Vagina (tissue), 2 donors: Measurements from ENCODE around the gene PTPA. TPM values are rescaled to one million over a fixed set of nuclear protein-coding genes. Genes with fewer than 3 reads are reported as not detected.
"Not testable (repeated sequence)": the region's sequence is repeated elsewhere in the genome, so short reads cannot be mapped to it uniquely, and the experiment has no call there.

Experiments
- DNase-seq, 2 donors: peaks; one replicate each; pipeline ENCODE4 v3.0.0-alpha.2; 2017; ENCODE audit errors: extremely low spot score in 2 of 2
- H3K27ac ChIP-seq: fragments of 200-600 bp; sonication (generic); one replicate; pipeline ENCODE4 v1.5.1; 2019
- H3K27me3 ChIP-seq: fragments of 200-600 bp; sonication (generic); one replicate; pipeline ENCODE4 v1.5.1; 2019
- H3K36me3 ChIP-seq, 2 donors: fragments of 200-600 bp; sonication (generic); one replicate each; pipeline ENCODE4 v1.5.1; 2017 to 2019
- H3K4me1 ChIP-seq: fragments of 200-600 bp; sonication (generic); one replicate; pipeline ENCODE4 v1.5.1; 2019
- H3K4me3 ChIP-seq, 2 donors: fragments of 200-600 bp; sonication (generic); 1 replicate in 1 of 2; 2 replicates in 1 of 2; pipeline ENCODE4 v1.5.1; 2016 to 2019
- H3K9me3 ChIP-seq: fragments of 200-600 bp; sonication (generic); one replicate; pipeline ENCODE4 v1.5.1; 2019
- POLR2A ChIP-seq, 2 donors: fragments of 450-650 bp; IDR thresholded peaks; one replicate each; pipeline ENCODE4 v1.6.1; 2017; ENCODE audit warnings: antibody characterized with exemption in 2 of 2, mild to moderate bottlenecking in 2 of 2, moderate library complexity in 2 of 2
- POLR2AphosphoS5 ChIP-seq, 2 donors: sonication (generic); formaldehyde crosslinking; IDR thresholded peaks; one replicate each; pipeline ENCODE4 v1.9.0; 2017; ENCODE audit warnings: antibody characterized with exemption in 2 of 2, mild to moderate bottlenecking in 2 of 2, low read depth in 1 of 2; ENCODE audit not compliant: insufficient read depth in 1 of 2
- intact Hi-C: fragments of 100-400 bp; cut with DNase I; formaldehyde crosslinking; loops from one replicate; pipeline ENCODE4 v1.15.1; 2023
- total RNA-seq: library from RNA; depleted of rRNA; stranded (reverse); fragments of >200 nt; gene quantifications from one replicate; pipeline ENCODE4 v1.2.3, GENCODE V29; 2016
- TF ChIP-seq, protein P1 (sequence below), 3 experiments: fragments of 450-650 bp in 2 of 3; fragments of 200-600 bp in 1 of 3; sonication (generic) in 1 of 3; IDR thresholded peaks; one replicate each; pipeline ENCODE4 v1.5.1; 2017 to 2019; ENCODE audit warnings: antibody characterized with exemption in 3 of 3, mild to moderate bottlenecking in 2 of 3, moderate library complexity in 2 of 3

PTPA gene
- total RNA-seq, 1 donor from 2014 or later = 46.2 TPM

DNA sequence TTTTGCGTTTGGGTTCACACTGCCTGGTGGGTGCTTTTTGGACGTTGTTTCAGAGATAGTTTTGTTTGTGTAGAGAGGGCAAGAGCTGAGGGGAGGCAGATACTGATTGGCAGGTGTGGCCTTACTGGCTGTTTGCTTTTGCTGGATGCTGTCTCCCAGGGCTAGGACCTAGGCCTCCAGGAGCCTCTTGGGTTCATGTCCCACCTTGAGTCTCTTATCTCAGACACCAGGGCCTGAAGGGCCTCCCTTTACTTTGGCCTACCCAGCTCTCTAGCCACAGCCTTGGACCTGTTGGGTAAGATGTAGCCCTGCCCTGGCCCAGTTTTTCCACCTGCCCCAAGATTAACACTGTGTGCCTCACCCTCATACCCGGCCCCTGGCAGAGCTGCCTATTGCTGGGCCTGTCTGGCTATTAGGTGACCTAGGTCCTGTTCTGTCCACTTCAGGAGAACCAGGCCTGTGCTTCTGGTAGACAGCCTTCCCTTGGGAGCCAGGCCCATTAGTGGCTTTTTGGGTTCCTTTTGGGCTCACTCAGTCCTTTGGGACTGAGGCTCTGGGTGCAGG, 13.4 kb downstream of the PTPA start:
- intact Hi-C loops = loop anchor here (10.0 kb wide), 1 partner anchor 590 kb away; no protein-coding TSS in a partner anchor
- TF ChIP-seq POLR2A (IDR thresholded peaks at IDR 0.05) (no peak), POLR2AphosphoS5 (IDR thresholded peaks at IDR 0.05; ENCODE audit: insufficient read depth in 1 of 2, low read depth in 1 of 2) (no peak)
- TF ChIP-seq, protein P1, sequence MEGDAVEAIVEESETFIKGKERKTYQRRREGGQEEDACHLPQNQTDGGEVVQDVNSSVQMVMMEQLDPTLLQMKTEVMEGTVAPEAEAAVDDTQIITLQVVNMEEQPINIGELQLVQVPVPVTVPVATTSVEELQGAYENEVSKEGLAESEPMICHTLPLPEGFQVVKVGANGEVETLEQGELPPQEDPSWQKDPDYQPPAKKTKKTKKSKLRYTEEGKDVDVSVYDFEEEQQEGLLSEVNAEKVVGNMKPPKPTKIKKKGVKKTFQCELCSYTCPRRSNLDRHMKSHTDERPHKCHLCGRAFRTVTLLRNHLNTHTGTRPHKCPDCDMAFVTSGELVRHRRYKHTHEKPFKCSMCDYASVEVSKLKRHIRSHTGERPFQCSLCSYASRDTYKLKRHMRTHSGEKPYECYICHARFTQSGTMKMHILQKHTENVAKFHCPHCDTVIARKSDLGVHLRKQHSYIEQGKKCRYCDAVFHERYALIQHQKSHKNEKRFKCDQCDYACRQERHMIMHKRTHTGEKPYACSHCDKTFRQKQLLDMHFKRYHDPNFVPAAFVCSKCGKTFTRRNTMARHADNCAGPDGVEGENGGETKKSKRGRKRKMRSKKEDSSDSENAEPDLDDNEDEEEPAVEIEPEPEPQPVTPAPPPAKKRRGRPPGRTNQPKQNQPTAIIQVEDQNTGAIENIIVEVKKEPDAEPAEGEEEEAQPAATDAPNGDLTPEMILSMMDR (IDR thresholded peaks at IDR 0.05) = no peak
- Histone ChIP-seq H3K27me3 (no peaks in the 10 kb centered on the region), H3K4me3 (no peak overlapping the region), H3K4me1 (no peaks in the 10 kb centered on the region), H3K36me3 (peaks cover 0 to 34% of the 10 kb centered on the region in 2 donors), H3K9me3 (no peaks in the 10 kb centered on the region), H3K27ac (no peak overlapping the region)
- no peak for DNase-seq

DNA sequence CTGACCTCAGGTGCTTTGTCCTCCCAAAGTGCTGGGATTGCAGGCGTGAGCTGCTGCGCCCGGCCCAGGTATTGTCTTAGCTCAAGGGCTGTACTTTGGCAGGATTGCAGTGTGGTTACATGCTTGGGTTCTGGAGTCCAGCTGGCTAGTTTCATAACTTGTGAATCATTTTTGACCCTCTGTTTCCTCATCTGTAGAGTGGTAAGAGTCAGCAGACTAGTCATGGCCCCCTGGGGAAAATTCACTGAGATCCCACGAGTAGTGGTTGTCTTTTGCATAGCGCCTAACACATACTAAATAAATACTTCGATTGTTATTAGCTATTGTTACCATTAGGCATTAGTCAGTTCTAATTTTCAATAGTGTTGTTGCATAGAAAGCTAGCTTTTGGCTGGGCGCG, 14.3 kb downstream of the PTPA start:
- H3K4me3 ChIP-seq = no peak overlapping the region
- no peaks in the 10 kb centered on the region for H3K27me3 ChIP-seq
- no peaks in the 10 kb centered on the region for H3K9me3 ChIP-seq
- no peaks in the 10 kb centered on the region for H3K4me1 ChIP-seq
- H3K36me3 ChIP-seq = peaks cover 0 to 33% of the 10 kb centered on the region in 2 donors
- no peak for DNase-seq
- no peak overlapping the region for H3K27ac ChIP-seq
- TF ChIP-seq, protein P1 (IDR thresholded peaks at IDR 0.05) = no peak
- TF ChIP-seq POLR2A (IDR thresholded peaks at IDR 0.05) = no peak
- TF ChIP-seq POLR2AphosphoS5 (IDR thresholded peaks at IDR 0.05; ENCODE audit: insufficient read depth in 1 of 2, low read depth in 1 of 2) = no peak
- intact Hi-C loops = loop anchor here (10.0 kb wide), 1 partner anchor 589 kb away; no protein-coding TSS in a partner anchor

DNA sequence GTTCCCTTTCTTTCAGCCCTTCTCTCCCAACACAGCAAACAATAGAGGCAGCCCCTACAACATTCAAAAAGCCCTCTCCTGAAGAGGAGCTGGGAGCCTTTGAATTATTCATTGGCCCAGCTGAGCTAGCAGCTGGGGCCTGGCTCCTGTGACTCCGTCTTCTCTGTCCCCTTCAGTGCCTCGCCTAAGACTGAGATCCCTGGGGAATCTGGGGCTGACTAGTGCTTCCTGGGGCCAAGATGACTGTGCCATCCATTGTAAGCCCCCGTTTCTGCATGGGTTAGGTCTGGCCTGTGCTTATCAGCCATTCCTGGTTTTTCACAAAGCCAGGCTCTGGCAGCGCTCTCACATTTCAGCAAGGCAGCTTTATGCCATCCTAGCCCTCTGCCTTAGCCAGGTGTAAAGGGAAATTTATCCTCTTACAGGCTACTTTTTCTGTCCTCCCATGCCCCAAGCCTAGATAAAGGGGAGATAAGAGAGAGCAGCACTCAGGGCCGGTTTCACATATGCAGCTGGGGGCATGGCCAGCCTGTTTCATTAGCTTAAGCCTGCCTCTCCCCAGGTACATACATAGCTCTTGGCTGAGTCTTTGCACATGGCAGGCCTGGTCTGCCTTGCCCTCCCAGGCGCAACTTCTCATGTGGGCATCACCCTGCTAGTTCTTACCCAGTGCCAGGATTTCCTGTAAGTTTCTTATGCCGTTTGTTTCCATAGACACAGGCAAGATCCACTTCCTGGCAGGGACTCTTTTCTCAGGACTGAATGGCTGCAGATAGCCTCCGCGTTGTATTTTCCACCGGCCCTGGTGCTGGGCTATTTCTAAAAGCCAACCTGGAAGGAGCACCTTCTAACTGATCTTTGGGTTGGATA, 15.8 kb downstream of the PTPA start:
- Histone ChIP-seq H3K4me1 (no peaks in the 10 kb centered on the region), H3K27ac (no peak overlapping the region), H3K4me3 (no peak overlapping the region), H3K9me3 (no peaks in the 10 kb centered on the region), H3K27me3 (no peaks in the 10 kb centered on the region), H3K36me3 (peaks cover 0 to 23% of the 10 kb centered on the region in 2 donors)
- intact Hi-C loops = loop anchor here (10.0 kb wide), 1 partner anchor 588 kb away; no protein-coding TSS in a partner anchor
- TF ChIP-seq, protein P1 (IDR thresholded peaks at IDR 0.05) = no peak
- TF ChIP-seq POLR2A (IDR thresholded peaks at IDR 0.05) (no peak), POLR2AphosphoS5 (IDR thresholded peaks at IDR 0.05; ENCODE audit: insufficient read depth in 1 of 2, low read depth in 1 of 2) (no peak)
- DNase-seq = no peak

DNA sequence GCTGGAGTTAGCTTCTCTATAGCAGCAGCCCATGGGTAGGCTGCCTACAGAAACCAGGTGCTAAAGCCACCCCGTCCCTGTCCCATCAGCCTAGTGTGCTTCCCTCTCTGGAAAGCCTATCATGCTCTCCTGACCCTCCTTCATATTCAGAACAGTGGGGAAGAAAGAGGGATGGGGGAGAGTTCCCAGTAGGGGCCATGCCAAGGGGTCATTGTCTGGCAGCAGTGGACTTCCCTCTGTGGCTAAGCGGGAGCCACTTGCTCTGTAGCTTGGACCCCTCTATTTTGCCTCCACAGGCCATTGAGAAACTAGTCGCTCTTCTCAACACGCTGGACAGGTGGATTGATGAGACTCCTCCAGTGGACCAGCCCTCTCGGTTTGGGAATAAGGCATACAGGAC, 17.5 kb downstream of the PTPA start:
- H3K36me3 ChIP-seq = peaks cover 0 to 11% of the 10 kb centered on the region in 2 donors
- intact Hi-C loops = loop anchor here (10.0 kb wide), 1 partner anchor 586 kb away; no protein-coding TSS in a partner anchor

DNA sequence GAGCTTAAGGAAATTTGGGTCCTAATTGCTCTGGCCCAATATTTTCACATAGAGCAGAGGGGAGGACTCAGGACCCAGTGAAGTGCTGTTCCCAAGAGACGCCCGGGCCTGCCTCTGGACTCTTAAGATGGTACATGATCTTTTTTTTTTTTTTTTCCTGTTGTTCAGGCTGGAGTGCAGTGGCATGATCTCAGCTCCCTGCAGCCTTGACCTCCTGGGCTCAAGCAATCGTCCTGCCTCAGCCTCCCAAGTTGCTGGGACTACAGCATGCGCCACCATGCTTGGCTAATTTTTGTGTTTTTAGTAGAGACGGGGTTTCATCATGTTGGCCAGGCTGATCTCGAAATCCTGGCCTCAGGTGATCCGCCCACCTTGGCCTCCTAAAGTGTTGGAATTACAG, 19.1 kb downstream of the PTPA start:
- H3K9me3 ChIP-seq, H3K27ac ChIP-seq, H3K27me3 ChIP-seq, DNase-seq, H3K4me1 ChIP-seq, H3K4me3 ChIP-seq, intact Hi-C loops: not testable (repeated sequence)
- peaks cover 0 to 17% of the 10 kb centered on the region in 2 donors for H3K36me3 ChIP-seq

More for the DNA sequence above, 17.5 kb downstream of the PTPA start:
- TF ChIP-seq, protein P1 (IDR thresholded peaks at IDR 0.05) = no peak
- no peak for TF ChIP-seq POLR2AphosphoS5 (IDR thresholded peaks at IDR 0.05; ENCODE audit: insufficient read depth in 1 of 2, low read depth in 1 of 2)
- TF ChIP-seq POLR2A (IDR thresholded peaks at IDR 0.05) = no peak
- Histone ChIP-seq H3K4me1 (no peaks in the 10 kb centered on the region), H3K27ac (no peak overlapping the region), H3K9me3 (no peaks in the 10 kb centered on the region), H3K4me3 (no peak overlapping the region), H3K27me3 (no peaks in the 10 kb centered on the region)
- DNase-seq = no peak
